ENCODE measurements around the gene ACTN4. TPM values are rescaled to one million over a fixed set of nuclear protein-coding genes. Genes with fewer than 3 reads are reported as not detected.

Gene ACTN4
- polyA plus RNA-seq, 2 of the 4 experiments (the other 2 are of a cell fraction), result 605 to 967 TPM

DNA sequence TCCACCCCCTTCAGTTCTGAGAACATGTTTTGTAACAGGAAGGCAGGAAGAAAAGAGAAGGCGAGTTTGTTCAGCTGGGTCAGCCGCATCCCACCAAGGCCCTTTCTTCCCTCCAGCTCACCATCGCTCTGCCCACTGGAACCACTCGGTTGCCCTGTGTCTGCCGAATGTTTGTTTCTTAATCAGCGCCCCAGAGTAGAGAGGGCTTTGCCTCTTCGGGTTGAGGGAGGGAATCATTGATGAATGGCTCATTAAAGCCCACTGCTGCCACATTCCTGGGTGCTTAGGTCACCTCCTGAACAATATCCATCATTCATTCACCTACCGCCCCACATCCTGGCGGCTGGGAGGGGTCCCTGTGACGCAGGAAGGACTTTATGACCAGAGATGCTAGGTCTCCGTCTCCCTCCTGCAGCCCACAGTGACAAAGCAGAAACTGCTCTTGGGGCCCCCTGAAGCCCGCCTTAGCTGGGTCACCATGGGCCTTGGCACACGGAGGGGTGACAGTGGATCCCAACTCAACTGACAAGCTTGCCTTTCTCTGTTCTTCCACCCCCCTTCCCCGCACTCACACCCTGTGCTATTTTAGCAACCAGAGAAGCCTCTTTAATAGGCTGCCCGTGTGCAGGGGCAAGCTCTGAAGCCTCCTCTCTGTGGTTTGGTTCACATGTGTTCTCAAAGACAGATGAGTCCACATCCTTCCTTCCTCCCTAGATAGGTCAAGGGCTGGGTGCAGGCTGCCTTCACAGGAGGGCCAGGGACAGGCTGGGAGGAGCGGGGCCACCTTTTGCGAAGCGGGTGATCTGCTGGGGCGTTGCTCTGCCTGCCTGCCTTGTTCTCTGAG is 46.2 kb downstream of the ACTN4 start:
- DNase-seq (ENCODE audit: low read depth in 1 of 2, low spot score in 1 of 2) (peak; percentile 91 to 92), ATAC-seq (peak; percentile 10 to 54), FAIRE-seq (peak; percentile 100)
- ChIA-PET CTCF (interaction anchor here (0.6 to 33.1 kb wide), 13 partner anchors 8 to 237 kb away, joined by 3 to 764 read pairs (median 3); partner anchors contain the start of genes EIF3K, MRPS12 and SARS2), POLR2A (interaction anchor here (1.0 to 1.7 kb wide), 6 partner anchors 10 to 75 kb away, joined by 3 to 7 read pairs (median 6); partner anchors contain the start of genes ACTN4 and EIF3K)
- H3K4me3 ChIP-seq, result 0 out of 3 replicates have a peak overlapping the region, but pooled peaks have one; percentile 1
- peak overlapping the region; percentile 62 for H3K4me2 ChIP-seq
- 40% methylated on average over 19 of the region's 19 CpGs for WGBS (ENCODE audit: missing lambda C conversion rate)
- H3K9me3 ChIP-seq, result no peaks in the 10 kb centered on the region
- peak overlapping the region; percentile 93 to 94 for H3K27ac ChIP-seq
- H3K4me1 ChIP-seq, result peaks cover 100% of the 10 kb centered on the region
- TF ChIP-seq, protein P1, sequence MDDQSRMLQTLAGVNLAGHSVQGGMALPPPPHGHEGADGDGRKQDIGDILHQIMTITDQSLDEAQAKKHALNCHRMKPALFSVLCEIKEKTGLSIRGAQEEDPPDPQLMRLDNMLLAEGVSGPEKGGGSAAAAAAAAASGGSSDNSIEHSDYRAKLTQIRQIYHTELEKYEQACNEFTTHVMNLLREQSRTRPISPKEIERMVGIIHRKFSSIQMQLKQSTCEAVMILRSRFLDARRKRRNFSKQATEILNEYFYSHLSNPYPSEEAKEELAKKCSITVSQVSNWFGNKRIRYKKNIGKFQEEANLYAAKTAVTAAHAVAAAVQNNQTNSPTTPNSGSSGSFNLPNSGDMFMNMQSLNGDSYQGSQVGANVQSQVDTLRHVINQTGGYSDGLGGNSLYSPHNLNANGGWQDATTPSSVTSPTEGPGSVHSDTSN (IDR thresholded peaks at IDR 0.05), result 0 out of 2 replicates have a peak, but pooled peaks have one; percentile 61
- peak; percentile 43; the same call in 1 of the 2 replicates for TF ChIP-seq TP53 (CRISPR knock-in tag; IDR thresholded peaks at IDR 0.05)
- no peak for TF ChIP-seq ZSCAN20 (CRISPR knock-in tag; IDR thresholded peaks at IDR 0.05)
- peak; percentile 38; the same call in 1 of the 2 replicates for TF ChIP-seq FOSL2 (IDR thresholded peaks at IDR 0.05)
- TF ChIP-seq FOSL2 (CRISPR knock-in tag; IDR thresholded peaks at IDR 0.05), result peak; percentile 85
- TF ChIP-seq, protein P2, sequence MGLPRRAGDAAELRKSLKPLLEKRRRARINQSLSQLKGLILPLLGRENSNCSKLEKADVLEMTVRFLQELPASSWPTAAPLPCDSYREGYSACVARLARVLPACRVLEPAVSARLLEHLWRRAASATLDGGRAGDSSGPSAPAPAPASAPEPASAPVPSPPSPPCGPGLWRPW (IDR thresholded peaks at IDR 0.05), result no peak
- TF ChIP-seq, protein P3, sequence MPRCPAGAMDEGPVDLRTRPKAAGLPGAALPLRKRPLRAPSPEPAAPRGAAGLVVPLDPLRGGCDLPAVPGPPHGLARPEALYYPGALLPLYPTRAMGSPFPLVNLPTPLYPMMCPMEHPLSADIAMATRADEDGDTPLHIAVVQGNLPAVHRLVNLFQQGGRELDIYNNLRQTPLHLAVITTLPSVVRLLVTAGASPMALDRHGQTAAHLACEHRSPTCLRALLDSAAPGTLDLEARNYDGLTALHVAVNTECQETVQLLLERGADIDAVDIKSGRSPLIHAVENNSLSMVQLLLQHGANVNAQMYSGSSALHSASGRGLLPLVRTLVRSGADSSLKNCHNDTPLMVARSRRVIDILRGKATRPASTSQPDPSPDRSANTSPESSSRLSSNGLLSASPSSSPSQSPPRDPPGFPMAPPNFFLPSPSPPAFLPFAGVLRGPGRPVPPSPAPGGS (IDR thresholded peaks at IDR 0.05), result no peak
- TF ChIP-seq, protein P4, sequence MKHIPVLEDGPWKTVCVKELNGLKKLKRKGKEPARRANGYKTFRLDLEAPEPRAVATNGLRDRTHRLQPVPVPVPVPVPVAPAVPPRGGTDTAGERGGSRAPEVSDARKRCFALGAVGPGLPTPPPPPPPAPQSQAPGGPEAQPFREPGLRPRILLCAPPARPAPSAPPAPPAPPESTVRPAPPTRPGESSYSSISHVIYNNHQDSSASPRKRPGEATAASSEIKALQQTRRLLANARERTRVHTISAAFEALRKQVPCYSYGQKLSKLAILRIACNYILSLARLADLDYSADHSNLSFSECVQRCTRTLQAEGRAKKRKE (CRISPR knock-in tag; IDR thresholded peaks at IDR 0.05; ENCODE audit: low read depth), result 0 out of 2 replicates have a peak, but pooled peaks have one; percentile 10
- peak in 1 of 2 experiments; percentile 68; a peak in 2 of 4 replicates for TF ChIP-seq CEBPB (IDR thresholded peaks at IDR 0.05)
- TF ChIP-seq HEYL (CRISPR knock-in tag; IDR thresholded peaks at IDR 0.05), result no peak; the same call in 1 of the 2 replicates
- TF ChIP-seq KDM1A (IDR thresholded peaks at IDR 0.05; ENCODE audit: low read depth), result no peak
- no peak for TF ChIP-seq KDM5A (IDR thresholded peaks at IDR 0.05)
- no peak for TF ChIP-seq RFX5 (IDR thresholded peaks at IDR 0.05)
- TF ChIP-seq ESRRA (IDR thresholded peaks at IDR 0.05; ENCODE audit: borderline replicate concordance, low read length), result no peak
- no peak for TF ChIP-seq CBX2 (IDR thresholded peaks at IDR 0.05; ENCODE audit: borderline replicate concordance, low read depth)
- no peak for TF ChIP-seq SREBF2 (IDR thresholded peaks at IDR 0.05)
- no peak for TF ChIP-seq RNF2 (IDR thresholded peaks at IDR 0.05; ENCODE audit: borderline replicate concordance, low read depth)
- TF ChIP-seq SMC3 (IDR thresholded peaks at IDR 0.05), result no peak
- TF ChIP-seq, protein P5, sequence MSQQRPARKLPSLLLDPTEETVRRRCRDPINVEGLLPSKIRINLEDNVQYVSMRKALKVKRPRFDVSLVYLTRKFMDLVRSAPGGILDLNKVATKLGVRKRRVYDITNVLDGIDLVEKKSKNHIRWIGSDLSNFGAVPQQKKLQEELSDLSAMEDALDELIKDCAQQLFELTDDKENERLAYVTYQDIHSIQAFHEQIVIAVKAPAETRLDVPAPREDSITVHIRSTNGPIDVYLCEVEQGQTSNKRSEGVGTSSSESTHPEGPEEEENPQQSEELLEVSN (IDR thresholded peaks at IDR 0.05; ENCODE audit: borderline replicate concordance, low read depth), result peak; percentile 26; the same call in 1 of the 2 replicates
- TF ChIP-seq NR3C1 (IDR thresholded peaks at IDR 0.05), result no peak
- TF ChIP-seq, protein P6, sequence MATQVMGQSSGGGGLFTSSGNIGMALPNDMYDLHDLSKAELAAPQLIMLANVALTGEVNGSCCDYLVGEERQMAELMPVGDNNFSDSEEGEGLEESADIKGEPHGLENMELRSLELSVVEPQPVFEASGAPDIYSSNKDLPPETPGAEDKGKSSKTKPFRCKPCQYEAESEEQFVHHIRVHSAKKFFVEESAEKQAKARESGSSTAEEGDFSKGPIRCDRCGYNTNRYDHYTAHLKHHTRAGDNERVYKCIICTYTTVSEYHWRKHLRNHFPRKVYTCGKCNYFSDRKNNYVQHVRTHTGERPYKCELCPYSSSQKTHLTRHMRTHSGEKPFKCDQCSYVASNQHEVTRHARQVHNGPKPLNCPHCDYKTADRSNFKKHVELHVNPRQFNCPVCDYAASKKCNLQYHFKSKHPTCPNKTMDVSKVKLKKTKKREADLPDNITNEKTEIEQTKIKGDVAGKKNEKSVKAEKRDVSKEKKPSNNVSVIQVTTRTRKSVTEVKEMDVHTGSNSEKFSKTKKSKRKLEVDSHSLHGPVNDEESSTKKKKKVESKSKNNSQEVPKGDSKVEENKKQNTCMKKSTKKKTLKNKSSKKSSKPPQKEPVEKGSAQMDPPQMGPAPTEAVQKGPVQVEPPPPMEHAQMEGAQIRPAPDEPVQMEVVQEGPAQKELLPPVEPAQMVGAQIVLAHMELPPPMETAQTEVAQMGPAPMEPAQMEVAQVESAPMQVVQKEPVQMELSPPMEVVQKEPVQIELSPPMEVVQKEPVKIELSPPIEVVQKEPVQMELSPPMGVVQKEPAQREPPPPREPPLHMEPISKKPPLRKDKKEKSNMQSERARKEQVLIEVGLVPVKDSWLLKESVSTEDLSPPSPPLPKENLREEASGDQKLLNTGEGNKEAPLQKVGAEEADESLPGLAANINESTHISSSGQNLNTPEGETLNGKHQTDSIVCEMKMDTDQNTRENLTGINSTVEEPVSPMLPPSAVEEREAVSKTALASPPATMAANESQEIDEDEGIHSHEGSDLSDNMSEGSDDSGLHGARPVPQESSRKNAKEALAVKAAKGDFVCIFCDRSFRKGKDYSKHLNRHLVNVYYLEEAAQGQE (IDR thresholded peaks at IDR 0.05), result no peak
- TF ChIP-seq RCOR1 (IDR thresholded peaks at IDR 0.05; ENCODE audit: low read depth, low read length), result no peak
- TF ChIP-seq EP300 (IDR thresholded peaks at IDR 0.05), result peak; percentile 55 to 84; a peak in 3 of 5 replicates
- TF ChIP-seq POLR2AphosphoS2 (conservative IDR thresholded peaks at IDR 0.05; ENCODE audit: low read length), result no peak; the same call in none of the 2 replicates
- TF ChIP-seq JUNB (IDR thresholded peaks at IDR 0.05), result no peak
- no peak for TF ChIP-seq MAZ (IDR thresholded peaks at IDR 0.05; ENCODE audit: borderline replicate concordance, low read depth, low read length)
- TF ChIP-seq, protein P7, sequence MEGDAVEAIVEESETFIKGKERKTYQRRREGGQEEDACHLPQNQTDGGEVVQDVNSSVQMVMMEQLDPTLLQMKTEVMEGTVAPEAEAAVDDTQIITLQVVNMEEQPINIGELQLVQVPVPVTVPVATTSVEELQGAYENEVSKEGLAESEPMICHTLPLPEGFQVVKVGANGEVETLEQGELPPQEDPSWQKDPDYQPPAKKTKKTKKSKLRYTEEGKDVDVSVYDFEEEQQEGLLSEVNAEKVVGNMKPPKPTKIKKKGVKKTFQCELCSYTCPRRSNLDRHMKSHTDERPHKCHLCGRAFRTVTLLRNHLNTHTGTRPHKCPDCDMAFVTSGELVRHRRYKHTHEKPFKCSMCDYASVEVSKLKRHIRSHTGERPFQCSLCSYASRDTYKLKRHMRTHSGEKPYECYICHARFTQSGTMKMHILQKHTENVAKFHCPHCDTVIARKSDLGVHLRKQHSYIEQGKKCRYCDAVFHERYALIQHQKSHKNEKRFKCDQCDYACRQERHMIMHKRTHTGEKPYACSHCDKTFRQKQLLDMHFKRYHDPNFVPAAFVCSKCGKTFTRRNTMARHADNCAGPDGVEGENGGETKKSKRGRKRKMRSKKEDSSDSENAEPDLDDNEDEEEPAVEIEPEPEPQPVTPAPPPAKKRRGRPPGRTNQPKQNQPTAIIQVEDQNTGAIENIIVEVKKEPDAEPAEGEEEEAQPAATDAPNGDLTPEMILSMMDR (IDR thresholded peaks at IDR 0.05), result no peak
- TF ChIP-seq, protein P8, sequence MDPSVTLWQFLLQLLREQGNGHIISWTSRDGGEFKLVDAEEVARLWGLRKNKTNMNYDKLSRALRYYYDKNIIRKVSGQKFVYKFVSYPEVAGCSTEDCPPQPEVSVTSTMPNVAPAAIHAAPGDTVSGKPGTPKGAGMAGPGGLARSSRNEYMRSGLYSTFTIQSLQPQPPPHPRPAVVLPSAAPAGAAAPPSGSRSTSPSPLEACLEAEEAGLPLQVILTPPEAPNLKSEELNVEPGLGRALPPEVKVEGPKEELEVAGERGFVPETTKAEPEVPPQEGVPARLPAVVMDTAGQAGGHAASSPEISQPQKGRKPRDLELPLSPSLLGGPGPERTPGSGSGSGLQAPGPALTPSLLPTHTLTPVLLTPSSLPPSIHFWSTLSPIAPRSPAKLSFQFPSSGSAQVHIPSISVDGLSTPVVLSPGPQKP (IDR thresholded peaks at IDR 0.05; ENCODE audit: low read depth, low read length), result no peak
